KMS-11 (cell line): ENCODE measurements around the gene ROPN1.
"Not testable (repeated sequence)": the region's sequence is repeated elsewhere in the genome, so short reads cannot be mapped to it uniquely, and the experiment has no call there.

Experiments used
- H2AFZ ChIP-seq: fragments of 200-600 bp; sonication (generic); 2 replicates; pipeline ENCODE4 v1.6.1; 2016; ENCODE audit warnings: antibody characterized with exemption, mixed run types, low read depth
- H3K27ac ChIP-seq: fragments of 200-600 bp; sonication (generic); 2 replicates; pipeline ENCODE4 v1.6.1; 2016; ENCODE audit warnings: mild to moderate bottlenecking, mixed run types
- H3K27me3 ChIP-seq: fragments of 200-600 bp; sonication (generic); 2 replicates; pipeline ENCODE4 v1.6.1; 2017; ENCODE audit warnings: mild to moderate bottlenecking, low read depth, mixed run types, moderate library complexity; ENCODE audit not compliant: insufficient read depth
- H3K36me3 ChIP-seq: fragments of 200-600 bp; sonication (generic); 2 replicates; pipeline ENCODE4 v1.6.1; 2017; ENCODE audit warnings: mild to moderate bottlenecking, mixed run types; ENCODE audit not compliant: insufficient read depth
- H3K4me1 ChIP-seq: fragments of 200-600 bp; sonication (generic); 2 replicates; pipeline ENCODE4 v1.6.1; 2016; ENCODE audit warnings: mild to moderate bottlenecking, low read depth, mixed run types; ENCODE audit not compliant: poor library complexity, severe bottlenecking
- H3K4me2 ChIP-seq: fragments of 200-600 bp; sonication (generic); 2 replicates; pipeline ENCODE4 v1.7.0; 2016; ENCODE audit warnings: mild to moderate bottlenecking, mixed run types
- H3K4me3 ChIP-seq: fragments of 200-600 bp; sonication (generic); IDR thresholded peaks from 2 replicates; pipeline ENCODE4 v1.6.1; 2017; ENCODE audit warnings: low read depth, low read length, mixed read lengths; ENCODE audit not compliant: insufficient read depth
- H3K79me2 ChIP-seq: fragments of 200-600 bp; sonication (generic); 2 replicates; pipeline ENCODE4 v1.6.1; 2016; ENCODE audit warnings: low read depth, mixed run types; ENCODE audit not compliant: insufficient read depth
- H3K9ac ChIP-seq: fragments of 200-600 bp; sonication (generic); 2 replicates; pipeline ENCODE4 v1.6.1; 2016; ENCODE audit warnings: mild to moderate bottlenecking, mixed run types
- H4K20me1 ChIP-seq: fragments of 200-600 bp; sonication (generic); 2 replicates; pipeline ENCODE4 v1.6.1; 2016; ENCODE audit warnings: mild to moderate bottlenecking, mixed run types; ENCODE audit not compliant: insufficient read depth
- CTCF ChIP-seq: fragments of 200-600 bp; sonication (generic); conservative IDR thresholded peaks from 2 replicates; pipeline ENCODE4 v1.6.1; 2017; ENCODE audit warnings: low read depth, mild to moderate bottlenecking, antibody characterized with exemption, low read length, moderate library complexity, mixed read lengths

ROPN1 gene

GRCh38 chr3:124016483-124016882 is 24.6 kb upstream of the ROPN1 start:
- not testable (repeated sequence) for H3K9ac ChIP-seq, H3K4me2 ChIP-seq, H2AFZ ChIP-seq, H3K27me3 ChIP-seq, H3K79me2 ChIP-seq, H3K36me3 ChIP-seq, H3K4me1 ChIP-seq, H3K27ac ChIP-seq, H4K20me1 ChIP-seq, H3K4me3 ChIP-seq
- TF ChIP-seq CTCF: 0 out of 2 replicates have a peak, but pooled peaks have one; percentile 32

- Histone ChIP-seq H3K79me2 (no peaks in the 10 kb centered on the region), H3K36me3 (no peaks in the 10 kb centered on the region), H3K27me3 (no peaks in the 10 kb centered on the region), H3K4me2 (no peak overlapping the region), H3K9ac (no peak overlapping the region), H3K4me3 (no peak overlapping the region), H2AFZ (no peak overlapping the region), H3K27ac (no peak overlapping the region), H3K4me1 (no peaks in the 10 kb centered on the region), H4K20me1 (no peaks in the 10 kb centered on the region)
- TF ChIP-seq CTCF: no peak
Observed at GRCh38 chr3:124014366-124014942, 22.5 kb upstream of the ROPN1 start.

GRCh38 chr3:124008321-124008720 is 16.4 kb upstream of the ROPN1 start:
- H3K9ac ChIP-seq, H4K20me1 ChIP-seq, H3K36me3 ChIP-seq, H3K27me3 ChIP-seq, H2AFZ ChIP-seq, H3K27ac ChIP-seq, H3K4me3 ChIP-seq, H3K79me2 ChIP-seq, H3K4me2 ChIP-seq, H3K4me1 ChIP-seq: not testable (repeated sequence)

- Histone ChIP-seq H2AFZ (no peak overlapping the region), H4K20me1 (no peaks in the 10 kb centered on the region), H3K4me1 (no peaks in the 10 kb centered on the region), H3K36me3 (no peaks in the 10 kb centered on the region), H3K4me2 (no peak overlapping the region), H3K27me3 (no peaks in the 10 kb centered on the region), H3K79me2 (no peaks in the 10 kb centered on the region), H3K27ac (no peak overlapping the region), H3K9ac (no peak overlapping the region), H3K4me3 (no peak overlapping the region)
- TF ChIP-seq CTCF: no peak
Observed at GRCh38 chr3:124007186-124007585, 15.3 kb upstream of the ROPN1 start.

- not testable (repeated sequence) for H3K4me1 ChIP-seq, H3K9ac ChIP-seq, H4K20me1 ChIP-seq, H3K36me3 ChIP-seq, H3K4me2 ChIP-seq, H3K27ac ChIP-seq, H3K27me3 ChIP-seq, H2AFZ ChIP-seq, H3K4me3 ChIP-seq, H3K79me2 ChIP-seq
Observed at GRCh38 chr3:124002405-124003079, 10.6 kb upstream of the ROPN1 start.

- not testable (repeated sequence) for H3K79me2 ChIP-seq, H3K27me3 ChIP-seq, H3K36me3 ChIP-seq, H2AFZ ChIP-seq, H3K4me3 ChIP-seq, H3K27ac ChIP-seq, H3K4me2 ChIP-seq, H3K4me1 ChIP-seq, H4K20me1 ChIP-seq, H3K9ac ChIP-seq
Observed at GRCh38 chr3:124001366-124001765, 9.4 kb upstream of the ROPN1 start.
